Adipocyte (in vitro differentiated cells): ENCODE measurements around the gene NBL1.
A peak's percentile ranks its signal among the peaks of the same experiment; 100 is the strongest.

Experiments
- DNase-seq: peaks from one replicate; pipeline ENCODE4 v3.0.0-alpha.2; 2015; ENCODE audit warnings: low read depth
- H3K27me3 ChIP-seq: replicated peaks from 2 replicates; pipeline ENCODE4 v1.7.0; 2013; ENCODE audit warnings: mild to moderate bottlenecking, low read length, moderate library complexity; ENCODE audit not compliant: control insufficient read depth, insufficient read depth
- H3K36me3 ChIP-seq: 2 replicates; pipeline ENCODE4 v1.7.0; 2013; ENCODE audit warnings: low read length, mild to moderate bottlenecking, moderate library complexity; ENCODE audit not compliant: control insufficient read depth, insufficient read depth, severe bottlenecking
- H3K4me1 ChIP-seq: 2 replicates; pipeline ENCODE4 v1.7.0; 2013; ENCODE audit warnings: mild to moderate bottlenecking, low read length, moderate library complexity; ENCODE audit not compliant: control insufficient read depth, insufficient read depth
- H3K4me3 ChIP-seq: 2 replicates; pipeline ENCODE4 v1.7.0; 2013; ENCODE audit warnings: mild to moderate bottlenecking, low read length, moderate library complexity
- H3K9ac ChIP-seq: 2 replicates; pipeline ENCODE4 v1.7.0; 2013; ENCODE audit warnings: mild to moderate bottlenecking, low read length, moderate library complexity
- H3K9me3 ChIP-seq: 2 replicates; pipeline ENCODE4 v1.7.0; 2013; ENCODE audit warnings: mild to moderate bottlenecking, low read length, moderate library complexity; ENCODE audit not compliant: control insufficient read depth

NBL1 gene

DNA sequence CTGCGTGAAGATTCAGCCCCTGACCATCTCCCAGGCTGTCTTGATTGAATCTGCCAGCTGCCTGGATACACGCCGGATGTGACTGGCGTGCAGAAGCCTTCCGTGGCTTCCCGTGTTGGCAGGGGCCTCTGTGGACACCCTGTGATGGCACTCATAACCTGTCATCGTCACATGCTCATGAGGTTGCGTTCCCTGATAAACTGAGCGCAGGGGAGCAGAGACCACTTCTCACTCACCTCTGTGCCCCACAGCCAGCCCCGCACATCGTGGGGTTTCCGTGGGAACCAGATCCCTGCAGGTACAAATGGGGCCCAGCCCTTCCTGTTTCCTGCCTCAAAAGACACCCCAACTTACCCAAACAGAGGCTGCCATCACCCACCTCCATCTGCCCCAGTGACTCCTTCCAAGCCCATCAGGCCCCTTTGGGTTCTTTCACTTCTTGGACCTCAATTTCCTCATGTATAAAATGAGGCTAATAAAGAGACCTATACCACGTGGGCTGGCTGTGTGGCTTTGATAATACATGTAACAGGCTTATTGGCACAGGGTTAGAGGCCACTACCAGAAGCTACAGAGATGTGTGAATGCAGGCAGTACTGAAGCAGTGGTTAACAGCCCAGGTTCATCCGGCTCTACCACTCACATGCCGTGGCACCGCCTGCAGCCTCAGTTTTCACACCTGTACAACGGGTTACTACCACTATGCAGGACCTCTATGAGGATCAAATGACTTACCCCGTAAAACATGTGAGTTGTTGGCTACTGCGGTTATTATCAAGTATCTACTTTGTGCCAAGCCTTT is 44.1 kb downstream of the NBL1 start:
- Histone ChIP-seq H3K36me3 (peaks cover 24% of the 10 kb centered on the region), H3K9me3 (peaks cover 3% of the 10 kb centered on the region), H3K4me1 (no peaks in the 10 kb centered on the region), H3K4me3 (no peak overlapping the region), H3K9ac (no peak overlapping the region), H3K27me3 (no peaks in the 10 kb centered on the region)
- DNase-seq = no peak

DNA sequence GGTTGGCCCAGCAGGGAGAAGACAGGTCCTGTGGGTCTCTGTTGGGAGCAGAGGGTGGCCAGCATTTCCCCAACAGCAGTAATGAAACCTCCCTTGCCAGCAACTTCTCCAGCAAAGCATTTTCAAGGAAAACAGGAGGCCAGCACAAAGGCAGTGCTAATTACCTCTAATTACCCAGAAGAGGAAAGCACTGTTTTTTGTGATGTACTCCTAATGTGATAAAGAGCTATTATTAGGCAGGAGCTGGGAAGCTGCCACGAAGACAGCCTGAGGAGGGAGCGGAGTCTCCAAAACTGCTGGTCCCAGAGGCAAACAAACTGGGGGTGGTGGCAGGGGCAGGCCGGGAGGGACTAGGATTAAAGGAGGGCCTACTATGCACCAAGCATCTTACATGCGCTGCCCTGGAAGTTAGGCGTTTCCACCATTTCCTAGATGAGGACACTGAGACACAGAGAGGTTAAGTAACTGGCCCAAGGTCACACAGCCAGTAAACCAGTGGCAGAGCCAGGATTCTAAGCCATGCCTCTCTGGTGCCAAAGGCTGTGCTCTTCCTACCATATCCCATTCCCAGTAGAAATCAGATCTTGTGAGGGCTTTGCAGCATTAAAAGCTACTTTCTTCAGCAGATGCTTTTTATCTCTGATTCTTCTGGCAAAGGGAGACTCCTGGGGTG is 45.1 kb downstream of the NBL1 start:
- H3K9me3 ChIP-seq = peaks cover 3% of the 10 kb centered on the region
- H3K4me1 ChIP-seq = no peaks in the 10 kb centered on the region
- H3K4me3 ChIP-seq = no peak overlapping the region
- peaks cover 26% of the 10 kb centered on the region for H3K36me3 ChIP-seq
- no peak for DNase-seq
- H3K27me3 ChIP-seq = no peaks in the 10 kb centered on the region
- no peak overlapping the region for H3K9ac ChIP-seq

DNA sequence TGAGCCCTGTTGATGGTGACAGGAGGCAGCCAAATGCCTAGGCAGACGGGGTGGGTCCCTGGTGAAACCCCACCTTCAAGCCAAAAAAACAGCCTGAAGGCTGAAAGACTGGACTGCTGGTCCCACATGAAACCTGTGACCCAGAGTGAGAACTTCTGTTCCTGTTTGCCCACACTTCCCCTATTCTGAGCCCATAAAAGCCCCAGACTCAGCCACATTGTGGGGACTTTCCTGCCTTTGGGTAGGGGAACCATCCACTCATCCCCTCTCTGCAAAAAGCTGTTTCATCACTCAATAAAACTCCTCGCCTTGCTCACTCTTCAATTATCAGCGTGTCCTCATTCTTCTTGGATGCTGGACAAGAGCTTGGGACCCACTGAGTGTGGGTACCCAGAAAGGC is 45.7 kb downstream of the NBL1 start:
- Histone ChIP-seq H3K4me3 (no peak overlapping the region), H3K27me3 (no peaks in the 10 kb centered on the region), H3K4me1 (no peaks in the 10 kb centered on the region), H3K9me3 (peaks cover 3% of the 10 kb centered on the region), H3K9ac (no peak overlapping the region), H3K36me3 (peaks cover 30% of the 10 kb centered on the region)
- no peak for DNase-seq

DNA sequence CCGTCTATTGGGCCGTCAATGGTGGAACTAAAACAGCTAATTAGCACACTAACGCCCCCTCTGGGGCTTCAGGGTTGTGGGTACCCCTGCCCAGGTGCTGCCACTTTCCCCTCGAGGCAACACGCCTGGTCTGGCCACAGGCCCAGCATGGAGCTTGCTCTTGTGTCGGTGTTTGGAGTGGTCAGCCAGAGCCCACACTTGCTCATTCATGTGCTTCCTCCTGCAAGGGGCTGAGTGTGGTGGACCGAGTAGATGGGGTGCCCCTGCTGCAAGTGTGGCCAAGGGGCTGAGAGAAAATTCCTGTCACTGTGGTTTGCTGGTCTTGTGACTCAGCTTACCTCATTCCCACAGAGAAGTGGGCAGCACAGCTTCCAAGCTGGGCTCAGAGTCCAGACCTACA is 46.2 kb downstream of the NBL1 start:
- Histone ChIP-seq H3K4me1 (no peaks in the 10 kb centered on the region), H3K27me3 (no peaks in the 10 kb centered on the region), H3K4me3 (no peak overlapping the region), H3K9me3 (peaks cover 3% of the 10 kb centered on the region), H3K36me3 (peaks cover 30% of the 10 kb centered on the region), H3K9ac (no peak overlapping the region)
- no peak for DNase-seq

DNA sequence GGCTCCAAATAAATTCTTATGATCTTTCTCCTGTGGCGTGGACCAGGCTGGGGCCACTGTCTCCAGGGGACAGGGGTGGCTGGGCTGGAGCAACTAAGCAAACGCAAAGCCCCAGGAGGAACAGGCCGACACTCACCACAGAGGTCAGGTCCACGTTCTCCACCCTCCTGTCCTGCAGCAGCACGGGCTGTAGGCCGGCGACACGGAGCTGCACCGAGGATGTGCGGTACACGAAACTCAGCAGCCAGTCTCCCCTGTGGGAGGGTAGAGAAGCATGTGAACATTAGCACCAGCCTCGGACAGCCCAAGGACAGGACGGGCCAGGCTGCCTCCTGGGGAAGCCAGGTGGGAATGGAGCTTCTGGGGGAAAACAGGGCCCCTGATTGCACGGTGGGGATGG is 50.2 kb downstream of the NBL1 start:
- Histone ChIP-seq H3K27me3 (no peaks in the 10 kb centered on the region), H3K4me3 (no peak overlapping the region), H3K4me1 (no peaks in the 10 kb centered on the region), H3K9ac (no peak overlapping the region), H3K36me3 (peaks cover 23% of the 10 kb centered on the region), H3K9me3 (no peaks in the 10 kb centered on the region)
- DNase-seq = no peak

DNA sequence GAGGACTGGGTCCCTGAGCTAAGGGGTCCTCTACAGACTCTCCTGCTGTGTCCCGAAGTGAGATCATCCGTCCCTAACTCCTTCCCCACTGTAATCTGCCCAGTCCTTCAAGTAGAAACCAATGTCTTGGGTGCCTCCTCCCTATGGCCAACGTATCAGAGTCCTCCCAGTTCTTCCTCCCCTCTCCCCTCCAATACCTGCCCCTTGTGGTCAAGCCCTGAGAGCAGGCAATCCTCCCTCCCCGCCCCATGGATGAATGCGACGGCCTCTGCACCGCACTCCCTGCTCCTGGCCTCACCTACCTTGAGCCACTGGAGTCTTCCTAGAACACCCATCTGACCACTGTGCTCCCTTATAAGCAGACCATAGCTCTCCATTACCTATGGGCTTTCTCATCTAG is 51.7 kb downstream of the NBL1 start:
- Histone ChIP-seq H3K4me3 (no peak overlapping the region), H3K27me3 (no peaks in the 10 kb centered on the region), H3K36me3 (peaks cover 25% of the 10 kb centered on the region), H3K9me3 (no peaks in the 10 kb centered on the region), H3K9ac (no peak overlapping the region), H3K4me1 (no peaks in the 10 kb centered on the region)
- no peak for DNase-seq

DNA sequence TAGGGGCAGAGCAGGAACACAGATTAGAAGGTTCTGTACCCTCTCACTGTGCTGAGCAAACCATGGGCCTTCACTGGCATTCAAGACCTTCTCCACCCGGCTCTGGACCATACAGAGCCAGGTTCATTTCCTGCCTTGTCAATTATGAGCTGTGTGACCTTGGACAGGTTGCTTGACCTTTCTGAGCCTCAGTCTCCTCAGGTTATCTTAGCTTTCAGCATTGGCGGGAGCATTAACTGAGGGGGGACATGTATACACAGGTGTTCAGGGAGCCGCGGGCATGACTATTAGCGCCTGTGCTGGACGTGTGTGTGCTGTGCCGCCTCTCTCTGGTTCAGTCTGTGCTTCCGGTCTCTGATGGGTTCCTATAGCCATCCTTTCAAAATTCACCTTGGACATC is 52.7 kb downstream of the NBL1 start:
- H3K4me3 ChIP-seq = no peak overlapping the region
- H3K36me3 ChIP-seq = peaks cover 21% of the 10 kb centered on the region
- no peak overlapping the region for H3K9ac ChIP-seq
- H3K9me3 ChIP-seq = no peaks in the 10 kb centered on the region
- H3K27me3 ChIP-seq = no peaks in the 10 kb centered on the region
- DNase-seq = no peak
- H3K4me1 ChIP-seq = no peaks in the 10 kb centered on the region

DNA sequence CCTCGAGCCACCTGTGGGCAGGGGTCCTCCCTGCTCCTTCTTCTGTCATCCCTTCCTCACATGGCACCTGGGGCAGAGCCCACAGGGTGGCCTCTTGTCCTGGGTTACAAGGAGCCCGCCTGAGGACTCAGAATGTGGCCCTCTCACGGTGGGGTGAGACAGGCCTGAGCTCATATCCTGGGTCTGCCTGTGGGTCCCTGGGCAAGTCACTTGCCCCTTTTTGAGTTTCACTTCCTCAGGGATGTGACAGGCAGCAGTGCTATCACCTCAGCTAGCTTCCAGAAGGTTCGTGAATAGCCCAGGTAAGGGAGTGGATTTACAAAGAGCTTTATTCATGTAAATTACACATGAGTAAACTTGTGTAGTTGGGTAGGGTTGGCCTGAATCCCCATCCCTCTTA is 54.1 kb downstream of the NBL1 start:
- Histone ChIP-seq H3K9me3 (no peaks in the 10 kb centered on the region), H3K9ac (no peak overlapping the region), H3K27me3 (no peaks in the 10 kb centered on the region), H3K4me3 (no peak overlapping the region), H3K36me3 (peaks cover 17% of the 10 kb centered on the region), H3K4me1 (no peaks in the 10 kb centered on the region)
- DNase-seq = no peak

DNA sequence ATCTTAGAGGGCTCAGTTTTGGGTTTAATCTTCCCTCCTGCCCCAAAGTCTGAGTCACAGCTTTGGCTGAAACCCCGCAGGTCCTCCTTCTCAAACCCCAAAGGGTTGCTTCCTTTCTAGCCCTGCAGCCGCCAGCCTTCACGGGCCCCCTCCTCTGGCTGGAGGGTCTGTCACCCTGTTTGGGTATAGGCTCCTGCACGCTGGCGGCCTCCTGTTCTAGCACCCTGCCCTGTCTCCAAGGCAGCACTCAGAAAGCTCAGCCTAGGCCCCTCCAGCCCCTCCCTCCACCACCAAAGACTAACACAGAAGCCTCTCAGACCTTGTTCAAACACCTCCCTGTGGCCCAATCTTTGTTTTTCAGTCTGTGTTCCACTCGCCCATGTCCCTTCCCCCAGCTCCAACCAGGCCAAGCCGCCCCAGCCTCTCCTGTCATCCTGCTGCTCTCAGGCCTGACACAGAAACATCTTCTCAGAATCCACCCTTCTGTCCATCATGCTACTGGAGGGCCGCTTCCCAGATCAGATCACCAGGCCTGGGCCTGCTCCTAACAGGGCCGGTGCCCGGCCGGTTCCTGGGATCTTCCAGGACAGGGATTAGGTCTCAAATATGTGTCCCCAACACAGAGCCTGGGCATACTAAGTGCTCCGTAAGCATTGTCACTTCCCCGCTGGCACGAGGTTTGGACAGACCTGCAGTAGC is 56.1 kb downstream of the NBL1 start:
- peaks cover 10% of the 10 kb centered on the region for H3K36me3 ChIP-seq
- H3K27me3 ChIP-seq = no peaks in the 10 kb centered on the region
- H3K4me3 ChIP-seq = no peak overlapping the region
- no peaks in the 10 kb centered on the region for H3K9me3 ChIP-seq
- H3K9ac ChIP-seq = no peak overlapping the region
- DNase-seq = no peak
- H3K4me1 ChIP-seq = peaks cover 3% of the 10 kb centered on the region

DNA sequence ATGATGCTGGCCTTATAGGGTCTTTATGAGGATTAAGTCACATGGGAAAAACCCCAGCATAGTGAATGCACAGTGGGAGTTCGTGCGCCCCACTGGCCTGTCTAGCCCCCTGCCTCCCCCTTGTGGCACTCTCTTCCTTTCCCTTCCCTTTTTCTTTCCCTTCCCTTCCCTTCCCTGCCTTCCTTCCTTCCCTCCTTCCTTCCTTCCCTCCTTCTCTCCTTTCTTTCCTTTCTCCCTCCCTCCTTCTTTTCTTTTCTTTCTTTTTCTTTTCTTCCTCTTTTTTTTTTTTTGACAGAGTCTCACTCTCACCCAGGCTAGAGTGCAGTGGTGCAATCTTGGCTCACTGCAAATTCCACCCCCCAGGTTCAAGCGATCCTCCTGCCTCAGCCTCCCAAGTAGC is 59.2 kb downstream of the NBL1 start:
- no peaks in the 10 kb centered on the region for H3K9me3 ChIP-seq
- peaks cover 3% of the 10 kb centered on the region for H3K4me1 ChIP-seq
- peaks cover 10% of the 10 kb centered on the region for H3K36me3 ChIP-seq
- no peak for DNase-seq
- no peak overlapping the region for H3K9ac ChIP-seq
- H3K27me3 ChIP-seq = no peaks in the 10 kb centered on the region
- H3K4me3 ChIP-seq = no peak overlapping the region

DNA sequence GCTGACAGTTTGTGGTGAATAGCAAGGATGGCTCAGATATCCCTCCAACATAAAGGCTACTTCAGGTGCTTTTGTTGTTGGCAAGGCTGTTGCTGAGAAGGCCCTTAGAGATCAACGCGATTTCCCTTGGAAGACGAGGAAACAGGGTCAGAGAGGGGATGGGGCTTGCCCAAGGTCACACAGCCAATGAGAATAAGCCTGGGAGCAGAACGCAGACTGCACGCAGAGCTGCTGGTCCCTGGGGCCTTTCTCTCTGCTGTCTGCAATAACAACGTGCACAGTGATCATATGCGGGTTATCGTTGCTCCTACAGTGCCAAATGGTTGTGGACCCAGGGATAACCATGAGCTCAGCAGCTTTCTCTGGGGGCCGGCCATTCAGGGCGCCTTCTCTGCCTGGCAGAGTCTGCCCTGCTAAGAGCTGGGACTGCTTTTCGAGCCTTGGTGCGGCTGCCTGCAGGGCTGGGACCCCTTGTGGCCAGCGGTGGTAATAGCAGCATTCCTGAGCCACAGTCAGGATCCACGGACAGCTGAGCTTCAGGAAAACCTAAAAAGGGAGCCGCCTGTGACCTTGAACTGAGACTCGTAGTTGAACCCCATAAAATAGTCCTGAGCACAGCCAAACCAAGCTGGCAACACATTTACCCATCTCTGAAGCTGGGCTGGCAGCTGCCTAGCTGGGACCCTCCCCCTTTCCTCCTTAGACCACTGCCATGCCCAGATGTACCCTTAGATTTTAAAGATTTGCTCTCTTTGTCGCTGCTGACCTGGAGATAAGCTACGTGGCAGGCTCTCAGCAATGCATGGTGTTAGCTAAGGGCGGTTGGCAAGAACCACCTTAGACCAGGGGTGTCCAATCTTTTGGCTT is 60.4 kb downstream of the NBL1 start:
- H3K4me3 ChIP-seq = no peak overlapping the region
- no peak overlapping the region for H3K9ac ChIP-seq
- peaks cover 3% of the 10 kb centered on the region for H3K4me1 ChIP-seq
- H3K36me3 ChIP-seq = peaks cover 6% of the 10 kb centered on the region
- H3K9me3 ChIP-seq = no peaks in the 10 kb centered on the region
- peak; percentile 88 for DNase-seq
- H3K27me3 ChIP-seq = no peaks in the 10 kb centered on the region
